ENCODE results near the gene SKI. TPM values are rescaled to one million over a fixed set of nuclear protein-coding genes. Genes with fewer than 3 reads are reported as not detected.

The SKI gene
- total RNA-seq, 2 donors from 2014 or later, result 104 to 111 TPM

GRCh38 chr1:2347409-2347785 lies 119.3 kb downstream of the SKI start:
- peak; percentile 50 for DNase-seq (ENCODE audit: low spot score)
- intact Hi-C loops (cut with DNase I), result no loop called here

GRCh38 chr1:2347896-2348295 lies 119.8 kb downstream of the SKI start:
- peak; percentile 70 for DNase-seq (ENCODE audit: low spot score)
- intact Hi-C loops (cut with DNase I), result no loop called here

- intact Hi-C loops (cut with DNase I), result no loop called here
- DNase-seq (ENCODE audit: low spot score), result peak; percentile 58
These were observed 120.5 kb downstream of the SKI start for GRCh38 chr1:2348346-2349325.

GRCh38 chr1:2349806-2350205 lies 121.7 kb downstream of the SKI start:
- DNase-seq (ENCODE audit: low spot score), result peak; percentile 55
- intact Hi-C loops (cut with DNase I), result no loop called here

- DNase-seq (ENCODE audit: low spot score), result peak; percentile 53
These were observed 122.4 kb downstream of the SKI start for GRCh38 chr1:2350501-2350900.

GRCh38 chr1:2350911-2351655 lies 123.0 kb downstream of the SKI start:
- intact Hi-C loops (cut with DNase I), result no loop called here
- DNase-seq (ENCODE audit: low spot score), result peak; percentile 71

More at GRCh38 chr1:2350501-2350900, 122.4 kb downstream of the SKI start:
- intact Hi-C loops (cut with DNase I), result no loop called here

- peak; percentile 45 for DNase-seq (ENCODE audit: low spot score)
These were observed 123.6 kb downstream of the SKI start for GRCh38 chr1:2351723-2352122.

GRCh38 chr1:2352341-2352896 lies 124.3 kb downstream of the SKI start:
- DNase-seq (ENCODE audit: low spot score), result no peak
- intact Hi-C loops (cut with DNase I), result no loop called here

More at GRCh38 chr1:2351723-2352122, 123.6 kb downstream of the SKI start:
- intact Hi-C loops (cut with DNase I), result no loop called here

GRCh38 chr1:2352897-2353550 lies 124.9 kb downstream of the SKI start:
- intact Hi-C loops (cut with DNase I), result no loop called here
- DNase-seq (ENCODE audit: low spot score), result peak; percentile 79

GRCh38 chr1:2353551-2354438 lies 125.7 kb downstream of the SKI start:
- intact Hi-C loops (cut with DNase I), result no loop called here
- DNase-seq (ENCODE audit: low spot score), result peak; percentile 44

- intact Hi-C loops (cut with DNase I), result no loop called here
- DNase-seq (ENCODE audit: low spot score), result peak; percentile 59
These were observed 126.6 kb downstream of the SKI start for GRCh38 chr1:2354511-2355372.

GRCh38 chr1:2355373-2356261 lies 127.5 kb downstream of the SKI start:
- peak; percentile 66 for DNase-seq (ENCODE audit: low spot score)
- intact Hi-C loops (cut with DNase I), result no loop called here

- intact Hi-C loops (cut with DNase I), result no loop called here
- DNase-seq (ENCODE audit: low spot score), result peak; percentile 70
These were observed 128.3 kb downstream of the SKI start for GRCh38 chr1:2356401-2356800.

GRCh38 chr1:2356911-2357845 lies 129.1 kb downstream of the SKI start:
- intact Hi-C loops (cut with DNase I), result no loop called here
- DNase-seq (ENCODE audit: low spot score), result peak; percentile 70

- peak; percentile 58 for DNase-seq (ENCODE audit: low spot score)
- intact Hi-C loops (cut with DNase I), result no loop called here
These were observed 130.0 kb downstream of the SKI start for GRCh38 chr1:2358072-2358471.

All from posterior vena cava (tissue), 2 donors.